Stimulated activated CD4-positive, alpha-beta T cell treated with anti-CD3 and anti-CD28 coated beads, Interleukin-4, amount 100 ng/mL, for 24 hours (primary cell): ENCODE data around the gene CCDC93.
"Not testable (repeated sequence)": the region's sequence is repeated elsewhere in the genome, so short reads cannot be mapped to it uniquely, and the experiment has no call there.

Experiments
- DNase-seq: peaks from one replicate; pipeline ENCODE4 v3.0.0-alpha.2; 2020

Gene CCDC93

GRCh38 chr2:117952228-117952627, 61.6 kb downstream of the CCDC93 start:
- no peak for DNase-seq

GRCh38 chr2:117949806-117950205, 64.1 kb downstream of the CCDC93 start:
- DNase-seq, result no peak

GRCh38 chr2:117948615-117949014, 65.3 kb downstream of the CCDC93 start:
- no peak for DNase-seq

GRCh38 chr2:117945296-117945695, 68.6 kb downstream of the CCDC93 start:
- DNase-seq, result no peak

GRCh38 chr2:117944816-117945215, 69.1 kb downstream of the CCDC93 start:
- no peak for DNase-seq

GRCh38 chr2:117943013-117943672, 70.7 kb downstream of the CCDC93 start:
- DNase-seq, result no peak

GRCh38 chr2:117942551-117942950, 71.3 kb downstream of the CCDC93 start:
- no peak for DNase-seq

- no peak for DNase-seq
Measured at GRCh38 chr2:117941693-117942092, 72.2 kb downstream of the CCDC93 start.

- no peak for DNase-seq
Measured at GRCh38 chr2:117940436-117940835, 73.4 kb downstream of the CCDC93 start.

GRCh38 chr2:117938611-117939010, 75.3 kb downstream of the CCDC93 start:
- DNase-seq, result no peak

- no peak for DNase-seq
Measured at GRCh38 chr2:117936871-117937428, 76.9 kb downstream of the CCDC93 start.

GRCh38 chr2:117935954-117936353, 77.9 kb downstream of the CCDC93 start:
- no peak for DNase-seq

- no peak for DNase-seq
Measured at GRCh38 chr2:117935456-117935855, 78.4 kb downstream of the CCDC93 start.

GRCh38 chr2:117933884-117934354, 80.0 kb downstream of the CCDC93 start:
- DNase-seq, result no peak

GRCh38 chr2:117931978-117932377, 81.9 kb downstream of the CCDC93 start:
- no peak for DNase-seq

GRCh38 chr2:117931266-117931665, 82.6 kb downstream of the CCDC93 start:
- DNase-seq, result no peak

GRCh38 chr2:117930775-117931174, 83.1 kb downstream of the CCDC93 start:
- DNase-seq, result no peak

GRCh38 chr2:117923471-117923870, 90.4 kb downstream of the CCDC93 start:
- not testable (repeated sequence) for DNase-seq

- no peak for DNase-seq
Measured at GRCh38 chr2:117921520-117921919, 92.3 kb downstream of the CCDC93 start.

- no peak for DNase-seq
Measured at GRCh38 chr2:117918608-117919007, 95.3 kb downstream of the CCDC93 start.

GRCh38 chr2:117917223-117917917, 96.5 kb downstream of the CCDC93 start:
- DNase-seq, result no peak

- no peak for DNase-seq
Measured at GRCh38 chr2:117902933-117903332, 110.9 kb downstream of the CCDC93 start.

GRCh38 chr2:117888897-117889296, 125.0 kb downstream of the CCDC93 start:
- DNase-seq, result no peak

GRCh38 chr2:117885308-117885707, 128.6 kb downstream of the CCDC93 start:
- DNase-seq, result no peak
